GM12878 (cell line): ENCODE results near the gene SLC35A4. TPM values are rescaled to one million over a fixed set of nuclear protein-coding genes. Genes with fewer than 3 reads are reported as not detected.

Experiments
- HDGF ChIP-seq: fragments of 450-650 bp; IDR thresholded peaks from 2 replicates; pipeline ENCODE4 v1.6.1; 2016; ENCODE audit warnings: antibody characterized with exemption
- JUND ChIP-seq: IDR thresholded peaks from 2 replicates; pipeline ENCODE4 v1.6.1; 2012; ENCODE audit warnings: low read depth, mild to moderate bottlenecking, low read length, improper control_type of control experiment, moderate library complexity
- NBN ChIP-seq: fragments of 450-650 bp; IDR thresholded peaks from 2 replicates; pipeline ENCODE4 v1.6.1; 2016
- PAX5 ChIP-seq: IDR thresholded peaks from 2 replicates; pipeline ENCODE4 v1.6.1; 2011; ENCODE audit warnings: low read depth, low read length, borderline replicate concordance
- POLR2AphosphoS2 ChIP-seq: IDR thresholded peaks from 2 replicates; pipeline ENCODE4 v1.6.1; 2011; ENCODE audit warnings: low read depth, mild to moderate bottlenecking, low read length, improper control_type of control experiment, moderate library complexity
- POLR2AphosphoS5 ChIP-seq: IDR thresholded peaks from 2 replicates; pipeline ENCODE4 v1.6.1; 2011; ENCODE audit warnings: mild to moderate bottlenecking, low read length, inconsistent platforms
- SREBF2 ChIP-seq: IDR thresholded peaks from 2 replicates; pipeline ENCODE4 v1.6.1; 2012; ENCODE audit warnings: mild to moderate bottlenecking, low read length
- SUPT20H ChIP-seq: IDR thresholded peaks from 2 replicates; pipeline ENCODE4 v1.6.1; 2011; ENCODE audit warnings: low read depth, mild to moderate bottlenecking, low read length, moderate library complexity, borderline replicate concordance; ENCODE audit not compliant: control insufficient read depth
- polyA plus RNA-seq, 11 experiments: library from polyadenylated mRNA; depleted of rRNA in 4 of 11; unstranded in 6 of 11; stranded (reverse) in 5 of 11; fragments of >200 nt; fragmentation: Nextera tagmentation in 4 of 11; fragmentation: Illumina TruSeq in 1 of 11; extraction: Ambion mirVana in 4 of 11; extraction: Trizol in 1 of 11; gene quantifications; 1 replicate in 1 of 11; 2 replicates in 10 of 11; pipeline versions ENCODE4 v1.2.1 to v1.2.3, GENCODE V29; 2011 to 2016; ENCODE audit warnings: inconsistent platforms in 2 of 11, missing spikeins in 2 of 11, low read depth in 1 of 11
- total RNA-seq, 4 experiments: library from RNA; depleted of rRNA in 3 of 4; stranded (reverse); fragments of >200 nt in 3 of 4; fragmentation: Illumina TruSeq in 1 of 4; extraction: Trizol in 1 of 4; gene quantifications; 2 replicates each; pipeline versions ENCODE4 v1.2.1 to v1.2.3, GENCODE V29; 2013 to 2021
- TF ChIP-seq, protein P1 (sequence below): fragments of 450-650 bp; IDR thresholded peaks from 2 replicates; pipeline ENCODE4 v1.6.1; 2017; ENCODE audit warnings: mild to moderate bottlenecking, moderate library complexity
- TF ChIP-seq, protein P2 (sequence below): fragments of 450-650 bp; IDR thresholded peaks from 2 replicates; pipeline ENCODE4 v1.6.1; 2017; ENCODE audit warnings: borderline replicate concordance
- TF ChIP-seq, protein P3 (sequence below): fragments of 450-650 bp; IDR thresholded peaks from 2 replicates; pipeline ENCODE4 v1.6.1; 2018; ENCODE audit warnings: borderline replicate concordance, mild to moderate bottlenecking; ENCODE audit not compliant: partially characterized antibody
- TF ChIP-seq, protein P4 (sequence below): fragments of 150-350 bp; IDR thresholded peaks from 2 replicates; pipeline ENCODE4 v1.6.1; 2014; ENCODE audit warnings: mild to moderate bottlenecking, low read depth, low read length
- TF ChIP-seq, protein P5 (sequence below): IDR thresholded peaks from 2 replicates; pipeline ENCODE4 v1.6.1; 2011; ENCODE audit warnings: mild to moderate bottlenecking, low read depth, low read length, moderate library complexity; ENCODE audit not compliant: insufficient replicate concordance

Gene SLC35A4
- total and polyA plus RNA-seq, 10 of the 15 experiments (the other 5 are each of a cell fraction or from before 2014, with no cell fraction given), result 23.8 to 167 (median 114) TPM

DNA sequence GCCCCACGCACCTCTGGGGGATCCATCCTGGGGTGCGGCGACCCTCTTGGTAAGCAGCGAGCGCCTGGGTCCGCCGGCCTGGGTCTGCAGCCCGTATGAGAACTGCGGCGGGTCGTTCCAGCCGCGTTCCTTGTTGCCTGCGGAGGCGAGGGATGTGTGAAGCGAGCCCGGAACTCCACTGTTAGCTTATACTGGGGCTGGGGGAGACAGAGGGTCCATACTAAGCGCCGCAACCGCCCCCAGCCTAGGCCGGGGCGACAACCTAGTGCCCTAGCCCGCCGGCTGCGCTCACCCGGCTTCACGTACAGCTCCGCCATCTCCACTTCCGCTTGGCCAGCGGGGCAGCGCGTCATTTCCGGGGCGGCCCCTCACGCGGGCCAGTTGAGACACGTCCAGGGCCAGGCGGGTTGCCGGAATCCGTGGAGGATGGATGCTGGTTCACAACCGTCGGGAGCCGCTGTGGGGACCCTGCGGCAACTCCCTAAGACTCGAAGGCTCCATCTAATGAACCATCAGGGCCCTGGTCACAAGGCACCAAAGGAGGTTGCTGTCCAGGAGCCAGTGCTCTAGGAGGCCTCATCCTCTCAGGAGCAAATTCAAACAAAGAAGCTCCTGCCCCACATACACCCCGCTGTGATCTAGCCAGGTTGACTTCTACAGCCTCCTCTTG, 7.4 kb upstream of the SLC35A4 start, which contains the start of gene SRA1 (continued):
- TF ChIP-seq, protein P1, sequence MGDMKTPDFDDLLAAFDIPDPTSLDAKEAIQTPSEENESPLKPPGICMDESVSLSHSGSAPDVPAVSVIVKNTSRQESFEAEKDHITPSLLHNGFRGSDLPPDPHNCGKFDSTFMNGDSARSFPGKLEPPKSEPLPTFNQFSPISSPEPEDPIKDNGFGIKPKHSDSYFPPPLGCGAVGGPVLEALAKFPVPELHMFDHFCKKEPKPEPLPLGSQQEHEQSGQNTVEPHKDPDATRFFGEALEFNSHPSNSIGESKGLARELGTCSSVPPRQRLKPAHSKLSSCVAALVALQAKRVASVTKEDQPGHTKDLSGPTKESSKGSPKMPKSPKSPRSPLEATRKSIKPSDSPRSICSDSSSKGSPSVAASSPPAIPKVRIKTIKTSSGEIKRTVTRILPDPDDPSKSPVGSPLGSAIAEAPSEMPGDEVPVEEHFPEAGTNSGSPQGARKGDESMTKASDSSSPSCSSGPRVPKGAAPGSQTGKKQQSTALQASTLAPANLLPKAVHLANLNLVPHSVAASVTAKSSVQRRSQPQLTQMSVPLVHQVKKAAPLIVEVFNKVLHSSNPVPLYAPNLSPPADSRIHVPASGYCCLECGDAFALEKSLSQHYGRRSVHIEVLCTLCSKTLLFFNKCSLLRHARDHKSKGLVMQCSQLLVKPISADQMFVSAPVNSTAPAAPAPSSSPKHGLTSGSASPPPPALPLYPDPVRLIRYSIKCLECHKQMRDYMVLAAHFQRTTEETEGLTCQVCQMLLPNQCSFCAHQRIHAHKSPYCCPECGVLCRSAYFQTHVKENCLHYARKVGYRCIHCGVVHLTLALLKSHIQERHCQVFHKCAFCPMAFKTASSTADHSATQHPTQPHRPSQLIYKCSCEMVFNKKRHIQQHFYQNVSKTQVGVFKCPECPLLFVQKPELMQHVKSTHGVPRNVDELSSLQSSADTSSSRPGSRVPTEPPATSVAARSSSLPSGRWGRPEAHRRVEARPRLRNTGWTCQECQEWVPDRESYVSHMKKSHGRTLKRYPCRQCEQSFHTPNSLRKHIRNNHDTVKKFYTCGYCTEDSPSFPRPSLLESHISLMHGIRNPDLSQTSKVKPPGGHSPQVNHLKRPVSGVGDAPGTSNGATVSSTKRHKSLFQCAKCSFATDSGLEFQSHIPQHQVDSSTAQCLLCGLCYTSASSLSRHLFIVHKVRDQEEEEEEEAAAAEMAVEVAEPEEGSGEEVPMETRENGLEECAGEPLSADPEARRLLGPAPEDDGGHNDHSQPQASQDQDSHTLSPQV, result no peak
- TF ChIP-seq JUND, result no peak
- peak; percentile 20; the same call in 1 of the 2 replicates for TF ChIP-seq SREBF2
- TF ChIP-seq, protein P2, sequence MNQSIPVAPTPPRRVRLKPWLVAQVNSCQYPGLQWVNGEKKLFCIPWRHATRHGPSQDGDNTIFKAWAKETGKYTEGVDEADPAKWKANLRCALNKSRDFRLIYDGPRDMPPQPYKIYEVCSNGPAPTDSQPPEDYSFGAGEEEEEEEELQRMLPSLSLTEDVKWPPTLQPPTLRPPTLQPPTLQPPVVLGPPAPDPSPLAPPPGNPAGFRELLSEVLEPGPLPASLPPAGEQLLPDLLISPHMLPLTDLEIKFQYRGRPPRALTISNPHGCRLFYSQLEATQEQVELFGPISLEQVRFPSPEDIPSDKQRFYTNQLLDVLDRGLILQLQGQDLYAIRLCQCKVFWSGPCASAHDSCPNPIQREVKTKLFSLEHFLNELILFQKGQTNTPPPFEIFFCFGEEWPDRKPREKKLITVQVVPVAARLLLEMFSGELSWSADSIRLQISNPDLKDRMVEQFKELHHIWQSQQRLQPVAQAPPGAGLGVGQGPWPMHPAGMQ, result no peak
- TF ChIP-seq, protein P3, sequence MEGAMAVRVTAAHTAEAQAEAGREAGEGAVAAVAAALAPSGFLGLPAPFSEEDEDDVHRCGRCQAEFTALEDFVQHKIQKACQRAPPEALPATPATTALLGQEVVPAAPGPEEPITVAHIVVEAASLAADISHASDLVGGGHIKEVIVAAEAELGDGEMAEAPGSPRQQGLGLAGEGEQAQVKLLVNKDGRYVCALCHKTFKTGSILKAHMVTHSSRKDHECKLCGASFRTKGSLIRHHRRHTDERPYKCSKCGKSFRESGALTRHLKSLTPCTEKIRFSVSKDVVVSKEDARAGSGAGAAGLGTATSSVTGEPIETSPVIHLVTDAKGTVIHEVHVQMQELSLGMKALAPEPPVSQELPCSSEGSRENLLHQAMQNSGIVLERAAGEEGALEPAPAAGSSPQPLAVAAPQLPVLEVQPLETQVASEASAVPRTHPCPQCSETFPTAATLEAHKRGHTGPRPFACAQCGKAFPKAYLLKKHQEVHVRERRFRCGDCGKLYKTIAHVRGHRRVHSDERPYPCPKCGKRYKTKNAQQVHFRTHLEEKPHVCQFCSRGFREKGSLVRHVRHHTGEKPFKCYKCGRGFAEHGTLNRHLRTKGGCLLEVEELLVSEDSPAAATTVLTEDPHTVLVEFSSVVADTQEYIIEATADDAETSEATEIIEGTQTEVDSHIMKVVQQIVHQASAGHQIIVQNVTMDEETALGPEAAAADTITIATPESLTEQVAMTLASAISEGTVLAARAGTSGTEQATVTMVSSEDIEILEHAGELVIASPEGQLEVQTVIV, result peak; percentile 67
- TF ChIP-seq PAX5, result peak; percentile 63; the same call in 1 of the 2 replicates
- TF ChIP-seq, protein P4, sequence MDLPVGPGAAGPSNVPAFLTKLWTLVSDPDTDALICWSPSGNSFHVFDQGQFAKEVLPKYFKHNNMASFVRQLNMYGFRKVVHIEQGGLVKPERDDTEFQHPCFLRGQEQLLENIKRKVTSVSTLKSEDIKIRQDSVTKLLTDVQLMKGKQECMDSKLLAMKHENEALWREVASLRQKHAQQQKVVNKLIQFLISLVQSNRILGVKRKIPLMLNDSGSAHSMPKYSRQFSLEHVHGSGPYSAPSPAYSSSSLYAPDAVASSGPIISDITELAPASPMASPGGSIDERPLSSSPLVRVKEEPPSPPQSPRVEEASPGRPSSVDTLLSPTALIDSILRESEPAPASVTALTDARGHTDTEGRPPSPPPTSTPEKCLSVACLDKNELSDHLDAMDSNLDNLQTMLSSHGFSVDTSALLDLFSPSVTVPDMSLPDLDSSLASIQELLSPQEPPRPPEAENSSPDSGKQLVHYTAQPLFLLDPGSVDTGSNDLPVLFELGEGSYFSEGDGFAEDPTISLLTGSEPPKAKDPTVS, result no peak
- TF ChIP-seq POLR2AphosphoS5, result peak; percentile 96
- peak; percentile 89 for TF ChIP-seq HDGF
- no peak for TF ChIP-seq SUPT20H
- peak; percentile 84; the same call in 1 of the 2 replicates for TF ChIP-seq NBN
- TF ChIP-seq POLR2AphosphoS2, result peak; percentile 96; the same call in 1 of the 2 replicates
- TF ChIP-seq, protein P5, sequence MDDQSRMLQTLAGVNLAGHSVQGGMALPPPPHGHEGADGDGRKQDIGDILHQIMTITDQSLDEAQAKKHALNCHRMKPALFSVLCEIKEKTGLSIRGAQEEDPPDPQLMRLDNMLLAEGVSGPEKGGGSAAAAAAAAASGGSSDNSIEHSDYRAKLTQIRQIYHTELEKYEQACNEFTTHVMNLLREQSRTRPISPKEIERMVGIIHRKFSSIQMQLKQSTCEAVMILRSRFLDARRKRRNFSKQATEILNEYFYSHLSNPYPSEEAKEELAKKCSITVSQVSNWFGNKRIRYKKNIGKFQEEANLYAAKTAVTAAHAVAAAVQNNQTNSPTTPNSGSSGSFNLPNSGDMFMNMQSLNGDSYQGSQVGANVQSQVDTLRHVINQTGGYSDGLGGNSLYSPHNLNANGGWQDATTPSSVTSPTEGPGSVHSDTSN, result peak; percentile 13
